ENCODE measurements around the gene LNP1.
"Not testable (repeated sequence)": the region's sequence is repeated elsewhere in the genome, so short reads cannot be mapped to it uniquely, and the experiment has no call there.

DNA sequence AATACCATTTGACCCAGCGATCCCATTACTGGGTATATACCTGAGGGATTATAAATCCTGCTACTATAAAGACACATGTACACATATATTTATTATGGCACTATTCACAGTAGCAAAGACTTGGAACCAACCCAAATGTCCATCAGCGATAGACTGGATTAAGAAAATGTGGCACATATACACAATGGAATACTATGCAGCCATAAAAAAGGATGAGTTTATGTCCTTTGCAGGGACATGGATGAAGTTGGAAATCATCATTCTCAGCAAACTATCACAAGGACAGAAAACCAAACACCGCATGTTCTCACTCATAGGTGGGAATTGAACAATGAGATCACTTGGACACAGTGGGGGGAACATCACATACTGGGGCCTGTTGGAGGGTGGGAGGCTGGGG is 45.7 kb downstream of the LNP1 start:
- TF ChIP-seq, protein P1, sequence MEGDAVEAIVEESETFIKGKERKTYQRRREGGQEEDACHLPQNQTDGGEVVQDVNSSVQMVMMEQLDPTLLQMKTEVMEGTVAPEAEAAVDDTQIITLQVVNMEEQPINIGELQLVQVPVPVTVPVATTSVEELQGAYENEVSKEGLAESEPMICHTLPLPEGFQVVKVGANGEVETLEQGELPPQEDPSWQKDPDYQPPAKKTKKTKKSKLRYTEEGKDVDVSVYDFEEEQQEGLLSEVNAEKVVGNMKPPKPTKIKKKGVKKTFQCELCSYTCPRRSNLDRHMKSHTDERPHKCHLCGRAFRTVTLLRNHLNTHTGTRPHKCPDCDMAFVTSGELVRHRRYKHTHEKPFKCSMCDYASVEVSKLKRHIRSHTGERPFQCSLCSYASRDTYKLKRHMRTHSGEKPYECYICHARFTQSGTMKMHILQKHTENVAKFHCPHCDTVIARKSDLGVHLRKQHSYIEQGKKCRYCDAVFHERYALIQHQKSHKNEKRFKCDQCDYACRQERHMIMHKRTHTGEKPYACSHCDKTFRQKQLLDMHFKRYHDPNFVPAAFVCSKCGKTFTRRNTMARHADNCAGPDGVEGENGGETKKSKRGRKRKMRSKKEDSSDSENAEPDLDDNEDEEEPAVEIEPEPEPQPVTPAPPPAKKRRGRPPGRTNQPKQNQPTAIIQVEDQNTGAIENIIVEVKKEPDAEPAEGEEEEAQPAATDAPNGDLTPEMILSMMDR (IDR thresholded peaks at IDR 0.05; ENCODE audit: extremely low read depth in 1 of 2, insufficient read depth in 1 of 2, low read depth in 1 of 2, low read length in 2 of 2): not testable (repeated sequence)
- TF ChIP-seq POLR2AphosphoS5 (IDR thresholded peaks at IDR 0.05; ENCODE audit: insufficient read depth, low read depth, low read length); EZH2 (IDR thresholded peaks at IDR 0.05; ENCODE audit: borderline replicate concordance, low read depth, low read length, severe bottlenecking); POLR2A (IDR thresholded peaks at IDR 0.05; ENCODE audit: low read depth, low read length); GATA2 (IDR thresholded peaks at IDR 0.05; ENCODE audit: insufficient read depth, insufficient read length, low read depth, low read length); JUN (IDR thresholded peaks at IDR 0.05; ENCODE audit: borderline replicate concordance, insufficient read depth, insufficient read length, low read depth); MYC (IDR thresholded peaks at IDR 0.05; ENCODE audit: low read depth, low read length): not testable (repeated sequence)
- TF ChIP-seq, protein P2, sequence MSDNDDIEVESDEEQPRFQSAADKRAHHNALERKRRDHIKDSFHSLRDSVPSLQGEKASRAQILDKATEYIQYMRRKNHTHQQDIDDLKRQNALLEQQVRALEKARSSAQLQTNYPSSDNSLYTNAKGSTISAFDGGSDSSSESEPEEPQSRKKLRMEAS (IDR thresholded peaks at IDR 0.05; ENCODE audit: insufficient read depth, insufficient read length): not testable (repeated sequence)

Data from endothelial cell of umbilical vein (primary cell).